DOHH2 (cell line): ENCODE results near the gene DNAJA1.

Experiments
- H3F3A ChIP-seq: fragments of 200-600 bp; sonication (generic), shearing (Covaris generic); 2 replicates; pipeline ENCODE4 v1.6.0; 2016; ENCODE audit warnings: antibody characterized with exemption, mild to moderate bottlenecking; ENCODE audit not compliant: control insufficient read depth, insufficient read depth
- H3K27ac ChIP-seq: fragments of 200-600 bp; sonication (generic); 2 replicates; pipeline ENCODE4 v1.5.1; 2014; ENCODE audit warnings: low read depth, mild to moderate bottlenecking, low read length, moderate library complexity
- H3K27me3 ChIP-seq: fragments of 200-600 bp; sonication (generic); 2 replicates; pipeline ENCODE4 v1.6.1; 2014; ENCODE audit warnings: mild to moderate bottlenecking, low read length, mixed read lengths; ENCODE audit not compliant: control insufficient read depth
- H3K36me3 ChIP-seq: fragments of 200-600 bp; sonication (generic); 2 replicates; pipeline ENCODE4 v1.6.1; 2014; ENCODE audit warnings: mild to moderate bottlenecking, low read length, moderate library complexity, mixed read lengths; ENCODE audit not compliant: control insufficient read depth
- H3K4me1 ChIP-seq: fragments of 200-600 bp; sonication (generic); 2 replicates; pipeline ENCODE4 v1.6.1; 2014; ENCODE audit warnings: mild to moderate bottlenecking, low read length, mixed read lengths; ENCODE audit not compliant: control insufficient read depth
- H3K4me2 ChIP-seq: fragments of 200-600 bp; sonication (generic); 2 replicates; pipeline ENCODE4 v1.6.0; 2014; ENCODE audit warnings: mild to moderate bottlenecking, low read length, moderate library complexity
- H3K4me3 ChIP-seq: fragments of 200-600 bp; sonication (generic); 2 replicates; pipeline ENCODE4 v1.5.1; 2014; ENCODE audit warnings: mild to moderate bottlenecking, low read length, mixed read lengths
- H3K79me2 ChIP-seq: fragments of 200-600 bp; sonication (generic); 2 replicates; pipeline ENCODE4 v1.6.1; 2014; ENCODE audit warnings: mild to moderate bottlenecking, low read length, mixed read lengths; ENCODE audit not compliant: control insufficient read depth
- H3K9me2 ChIP-seq: fragments of 200-600 bp; sonication (generic); replicated peaks from 2 replicates; pipeline ENCODE4 v1.6.1; 2014; ENCODE audit warnings: mild to moderate bottlenecking, low read length, mixed read lengths; ENCODE audit not compliant: control insufficient read depth
- H3K9me3 ChIP-seq: fragments of 200-600 bp; sonication (generic); 2 replicates; pipeline ENCODE4 v1.6.1; 2014; ENCODE audit warnings: antibody characterized with exemption, low read length, mixed read lengths; ENCODE audit not compliant: control insufficient read depth, insufficient read depth
- H4K20me1 ChIP-seq: fragments of 200-600 bp; sonication (generic); 2 replicates; pipeline ENCODE4 v1.6.0; 2014; ENCODE audit warnings: low read depth, mild to moderate bottlenecking, antibody characterized with exemption, low read length, moderate library complexity; ENCODE audit not compliant: control insufficient read depth, insufficient read depth
- CTCF ChIP-seq: fragments of 200-600 bp; sonication (generic); IDR thresholded peaks from one replicate; pipeline ENCODE4 v1.5.1; 2014; ENCODE audit warnings: antibody characterized with exemption, mild to moderate bottlenecking, low read depth, low read length; ENCODE audit not compliant: poor library complexity, severe bottlenecking
- EZH2phosphoT487 ChIP-seq: fragments of 200-600 bp; sonication (generic); IDR thresholded peaks from 2 replicates; pipeline ENCODE4 v1.6.1; 2017; ENCODE audit warnings: borderline replicate concordance, mild to moderate bottlenecking, antibody characterized with exemption, low read length, moderate library complexity, mixed read lengths

DNAJA1 gene

GRCh38 chr9:33048054-33048465 lies 23.0 kb downstream of the DNAJA1 start:
- H3K79me2 ChIP-seq: no peaks in the 10 kb centered on the region
- H3K4me2 ChIP-seq: no peak overlapping the region
- H3K4me1 ChIP-seq: peaks cover 43% of the 10 kb centered on the region
- peaks cover 20% of the 10 kb centered on the region for H3F3A ChIP-seq
- no peaks in the 10 kb centered on the region for H4K20me1 ChIP-seq
- no peaks in the 10 kb centered on the region for H3K9me3 ChIP-seq
- no peaks in the 10 kb centered on the region for H3K9me2 ChIP-seq
- H3K4me3 ChIP-seq: no peak overlapping the region
- H3K27me3 ChIP-seq: no peaks in the 10 kb centered on the region
- H3K36me3 ChIP-seq: peaks cover 56% of the 10 kb centered on the region
- no peak overlapping the region for H3K27ac ChIP-seq
- TF ChIP-seq EZH2phosphoT487: no peak
- no peak for TF ChIP-seq CTCF

- no peaks in the 10 kb centered on the region for H3K9me3 ChIP-seq
- H3K36me3 ChIP-seq: peaks cover 69% of the 10 kb centered on the region
- TF ChIP-seq CTCF (no peak), EZH2phosphoT487 (no peak)
- no peaks in the 10 kb centered on the region for H3K9me2 ChIP-seq
- peaks cover 10% of the 10 kb centered on the region; the same call in 1 of the 2 replicates for H3F3A ChIP-seq
- peaks cover 26% of the 10 kb centered on the region for H3K4me1 ChIP-seq
- H3K27ac ChIP-seq: no peak overlapping the region
- H3K79me2 ChIP-seq: no peaks in the 10 kb centered on the region
- no peak overlapping the region for H3K4me2 ChIP-seq
- H4K20me1 ChIP-seq: no peaks in the 10 kb centered on the region
- no peak overlapping the region for H3K4me3 ChIP-seq
- H3K27me3 ChIP-seq: no peaks in the 10 kb centered on the region
Observed at GRCh38 chr9:33049680-33050361, 24.7 kb downstream of the DNAJA1 start.

- Histone ChIP-seq H3K4me2 (peak overlapping the region; percentile 38), H3K9me3 (no peaks in the 10 kb centered on the region), H3K4me3 (0 out of 2 replicates have a peak overlapping the region, but pooled peaks have one; percentile 12), H3K4me1 (peaks cover 21% of the 10 kb centered on the region), H3K27me3 (no peaks in the 10 kb centered on the region), H4K20me1 (no peaks in the 10 kb centered on the region), H3F3A (peaks cover 4% of the 10 kb centered on the region; the same call in 1 of the 2 replicates), H3K36me3 (peaks cover 72% of the 10 kb centered on the region), H3K9me2 (no peaks in the 10 kb centered on the region), H3K79me2 (no peaks in the 10 kb centered on the region), H3K27ac (0 out of 2 replicates have a peak overlapping the region, but pooled peaks have one; percentile 6)
- TF ChIP-seq CTCF (no peak), EZH2phosphoT487 (no peak)
Observed at GRCh38 chr9:33051144-33051543, 26.1 kb downstream of the DNAJA1 start.
